GM19025 (cell line): ENCODE measurements around the gene FKBP15.
"Not testable (repeated sequence)": the region's sequence is repeated elsewhere in the genome, so short reads cannot be mapped to it uniquely, and the experiment has no call there.

Experiments used
- ATAC-seq: cut with Tn5 transposase; IDR thresholded peaks from one replicate; pipeline ENCODE4 v1.9.1; 2021; ENCODE audit warnings: mild to moderate bottlenecking, low read depth, moderate library complexity; ENCODE audit not compliant: unreplicated experiment

FKBP15 gene

GRCh38 chr9:113238202-113238858, 17.3 kb upstream of the FKBP15 start:
- ATAC-seq = no peak

GRCh38 chr9:113237026-113237425, 15.9 kb upstream of the FKBP15 start:
- ATAC-seq = no peak

GRCh38 chr9:113235701-113236255, 14.7 kb upstream of the FKBP15 start:
- not testable (repeated sequence) for ATAC-seq

GRCh38 chr9:113231701-113232100, 10.6 kb upstream of the FKBP15 start:
- no peak for ATAC-seq

DNA sequence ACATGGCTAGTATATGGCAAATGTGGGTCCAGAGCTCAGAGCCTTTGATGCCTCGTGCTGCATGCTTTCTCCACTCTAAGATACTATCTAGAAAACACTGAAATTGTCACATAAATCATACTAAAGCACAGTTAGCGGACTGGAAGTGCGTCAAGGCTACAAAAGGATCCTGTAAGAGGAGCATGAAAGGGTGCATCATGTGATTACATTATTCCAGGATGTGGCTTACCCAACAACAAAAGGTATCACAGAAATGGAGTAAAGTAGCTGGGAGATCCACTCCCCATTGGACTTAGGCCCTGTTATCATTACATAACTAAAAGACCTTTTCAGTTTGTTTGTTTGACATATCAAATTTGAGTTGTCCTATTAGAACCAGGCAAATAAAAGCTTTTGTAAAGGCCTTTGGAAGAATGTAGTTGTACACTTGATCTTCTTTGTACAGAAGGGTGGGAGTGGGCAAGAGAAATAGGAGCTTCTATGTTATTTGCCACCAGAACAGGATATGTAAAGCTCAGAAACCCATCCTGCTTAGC, 7.1 kb upstream of the FKBP15 start:
- ATAC-seq = no peak

GRCh38 chr9:113227436-113227835, 6.4 kb upstream of the FKBP15 start:
- no peak for ATAC-seq

DNA sequence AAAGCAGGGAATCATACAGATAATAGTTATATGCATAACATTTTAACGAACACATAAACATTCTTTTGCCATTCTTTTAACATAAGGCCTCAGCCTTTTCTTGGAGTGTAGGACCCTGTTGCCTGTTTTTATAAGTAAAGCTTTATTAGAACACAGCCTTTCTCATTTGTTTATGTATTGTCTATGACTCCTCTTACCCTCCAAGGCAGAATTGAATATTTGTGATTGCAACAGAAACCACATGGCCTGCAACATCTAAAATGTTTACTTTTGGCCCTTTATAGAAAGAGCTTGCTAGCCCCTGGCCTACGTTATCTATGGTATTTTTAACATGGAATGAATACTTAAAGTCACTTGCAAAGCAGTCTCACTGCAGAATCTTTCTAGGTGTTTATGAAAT, 2.9 kb upstream of the FKBP15 start:
- ATAC-seq = no peak

GRCh38 chr9:113222482-113222841, 1.4 kb upstream of the FKBP15 start:
- no peak for ATAC-seq

- ATAC-seq = no peak
Observed at GRCh38 chr9:113221800-113222481, 864 bp upstream of the FKBP15 start.

DNA sequence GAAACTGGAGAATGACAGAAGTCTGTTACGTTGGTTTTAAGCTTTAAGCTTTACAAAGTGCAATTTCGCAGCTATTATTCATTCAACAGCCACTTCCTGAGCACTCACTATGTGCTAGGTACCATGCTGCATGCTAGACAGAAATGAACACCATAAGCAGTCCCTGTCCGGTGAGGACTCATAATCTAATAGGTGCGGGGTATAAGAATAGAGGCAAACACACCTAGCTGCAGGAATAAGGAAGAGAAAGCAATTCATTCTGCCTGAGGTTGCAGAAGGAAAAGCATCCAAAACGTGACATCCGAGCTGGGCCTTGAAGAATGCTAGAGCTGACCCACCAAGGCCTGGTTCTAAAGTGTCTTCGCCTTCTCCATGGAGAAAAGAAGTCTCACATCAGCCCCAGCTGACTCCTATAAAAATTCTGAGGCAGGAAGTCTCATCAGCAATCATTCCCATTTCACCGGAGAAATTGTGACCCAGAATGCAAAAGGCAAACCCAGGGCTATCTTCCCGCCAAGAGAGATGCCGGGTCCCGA, 542 bp downstream of the FKBP15 start:
- no peak for ATAC-seq

DNA sequence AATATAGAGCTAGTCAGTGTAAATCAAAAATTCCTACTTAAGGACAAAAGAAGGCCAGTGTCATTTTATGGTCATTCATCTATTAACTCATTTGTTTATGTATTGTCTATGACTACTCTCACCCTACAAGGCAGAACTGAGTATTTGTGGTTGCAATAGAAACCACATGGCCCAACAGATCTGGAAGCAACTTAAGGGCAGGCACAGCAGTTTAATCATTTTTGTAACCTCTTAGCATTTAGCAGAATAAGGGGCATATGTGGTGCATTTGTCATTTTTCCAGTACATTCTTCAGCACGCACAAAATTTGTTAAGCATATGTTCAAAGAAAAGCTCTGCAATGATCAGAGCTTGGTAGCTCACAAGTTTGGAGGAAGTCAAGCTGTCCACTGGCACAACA, 1.1 kb downstream of the FKBP15 start:
- ATAC-seq = peak; percentile 40

GRCh38 chr9:113219186-113219936, 1.7 kb downstream of the FKBP15 start:
- ATAC-seq = peak; percentile 25

DNA sequence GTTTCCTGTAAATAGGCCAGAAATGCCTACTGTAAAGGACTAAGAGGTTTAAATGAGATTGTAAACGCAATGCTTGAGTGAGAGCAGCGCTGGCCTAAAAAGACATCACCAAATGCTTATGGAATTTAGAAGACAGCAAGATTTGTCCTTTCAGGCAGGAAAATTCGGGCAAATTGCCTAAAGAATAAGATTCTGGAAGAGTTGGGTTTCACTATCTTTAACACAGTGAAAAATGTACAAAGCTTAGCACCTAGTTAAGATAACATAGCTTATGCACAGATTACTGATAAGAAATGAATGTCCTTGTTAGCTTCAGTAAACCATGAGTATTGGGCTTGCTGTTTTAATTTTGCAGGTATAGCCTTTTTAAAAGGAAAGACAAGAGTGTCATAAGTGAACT, 4.7 kb downstream of the FKBP15 start:
- ATAC-seq = no peak

DNA sequence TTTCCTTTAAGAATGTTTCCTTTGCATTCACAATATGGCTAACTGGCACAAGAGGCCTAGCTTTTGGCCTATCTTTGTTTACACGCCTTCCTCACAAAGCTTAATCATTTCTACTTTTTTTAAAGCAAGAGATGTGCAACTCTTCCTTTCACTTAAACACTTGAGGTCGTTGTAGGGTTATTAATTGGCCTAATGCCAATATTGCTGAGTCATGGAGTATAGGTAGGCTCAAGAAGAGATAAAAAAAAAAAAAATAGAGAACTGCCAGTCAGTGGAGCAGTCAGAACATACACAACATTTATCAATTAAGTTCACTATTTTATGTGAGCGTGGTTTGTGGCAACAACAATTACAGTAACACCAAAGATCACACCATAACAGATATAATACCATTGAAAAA, 5.9 kb downstream of the FKBP15 start:
- no peak for ATAC-seq

- no peak for ATAC-seq
Observed at GRCh38 chr9:113210815-113211214, 10.3 kb downstream of the FKBP15 start.

DNA sequence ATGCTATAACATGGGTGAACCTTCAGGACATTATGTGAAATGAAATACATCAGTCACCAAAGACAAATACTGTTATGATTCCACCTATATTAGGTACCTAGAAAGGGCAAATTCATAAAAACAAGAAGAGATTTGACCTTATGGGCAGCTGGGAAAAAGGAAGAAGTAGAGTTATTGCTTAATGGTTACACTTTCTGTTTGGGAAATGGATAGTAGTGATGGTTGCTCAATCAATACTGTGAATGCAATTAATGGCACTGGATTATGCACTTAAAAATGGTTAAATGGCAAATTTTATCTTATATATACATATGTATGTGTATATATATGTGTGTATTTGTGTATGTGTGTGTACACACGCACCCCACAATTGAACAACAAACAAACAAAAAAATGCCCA, 15.2 kb downstream of the FKBP15 start:
- ATAC-seq = no peak

GRCh38 chr9:113205432-113205831, 15.6 kb downstream of the FKBP15 start:
- no peak for ATAC-seq

- ATAC-seq = no peak
Observed at GRCh38 chr9:113199683-113200329, 21.3 kb downstream of the FKBP15 start.

DNA sequence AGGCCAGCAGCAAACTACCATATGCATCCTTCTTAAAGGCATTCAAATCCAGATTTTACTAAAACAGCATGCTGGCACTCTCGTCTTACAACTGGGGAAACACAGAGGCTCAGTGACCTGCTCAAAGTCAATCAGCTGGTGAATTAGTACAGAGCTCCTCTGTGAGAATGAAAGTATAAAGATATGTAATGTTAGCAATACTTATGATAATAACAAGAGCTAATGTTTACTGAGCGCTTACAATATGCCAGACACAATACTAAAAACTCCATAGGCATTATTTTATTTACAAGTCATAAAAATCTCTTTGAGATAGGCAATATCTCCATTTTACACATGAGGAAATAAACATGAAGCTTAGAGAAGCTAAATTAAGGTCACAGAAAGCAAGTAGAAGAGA, 28.6 kb downstream of the FKBP15 start:
- no peak for ATAC-seq

- ATAC-seq = no peak
Observed at GRCh38 chr9:113187929-113188595, 33.0 kb downstream of the FKBP15 start.
